ENCODE results near the gene RGMA.

- TF ChIP-seq CTCF (conservative IDR thresholded peaks at IDR 0.05) (no peak), EZH2 (IDR thresholded peaks at IDR 0.05; ENCODE audit: low read depth) (no peak)
Measured at GRCh38 chr15:92990031-92990430, 99.0 kb downstream of the RGMA start.

Measured in PC-9 (cell line).